ENCODE measurements around the gene PIGT. TPM values are rescaled to one million over a fixed set of nuclear protein-coding genes. Genes with fewer than 3 reads are reported as not detected.

PIGT gene
- total RNA-seq, 4 donors from 2014 or later: 44.6 to 77.8 (median 51.8) TPM

DNA sequence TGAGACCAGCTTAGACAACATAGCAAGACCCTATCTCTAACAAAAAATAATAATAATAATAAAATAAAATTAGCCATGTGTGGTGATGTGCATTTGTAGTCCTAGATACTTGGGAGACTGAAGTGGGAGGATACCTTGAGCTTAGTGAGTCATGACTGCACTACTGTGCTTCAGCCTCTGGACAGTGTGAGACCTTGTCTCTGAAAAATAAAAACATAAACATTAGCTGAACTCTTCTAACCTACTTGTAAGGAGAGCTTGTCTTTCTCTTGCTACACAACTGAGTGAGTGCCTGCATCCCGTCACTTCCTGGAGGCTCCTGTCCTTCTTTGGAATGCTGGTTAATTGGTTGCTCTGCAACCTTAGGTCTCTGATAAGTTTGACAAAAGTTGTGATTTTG is 13.0 kb upstream of the PIGT start:
- H3K4me1 ChIP-seq: peaks cover 14% of the 10 kb centered on the region
- no peak overlapping the region for H3K4me3 ChIP-seq
- no peaks in the 10 kb centered on the region for H3K27me3 ChIP-seq
- no peak for DNase-seq (ENCODE audit: low spot score in 2 of 2)
- no peaks in the 10 kb centered on the region for H3K9me3 ChIP-seq
- no peak overlapping the region for H3K27ac ChIP-seq
- WGBS: 96% methylated on average over 1 of the region's 1 CpG
- no peak for TF ChIP-seq POLR2AphosphoS5 (IDR thresholded peaks at IDR 0.05)
- TF ChIP-seq, protein P1, sequence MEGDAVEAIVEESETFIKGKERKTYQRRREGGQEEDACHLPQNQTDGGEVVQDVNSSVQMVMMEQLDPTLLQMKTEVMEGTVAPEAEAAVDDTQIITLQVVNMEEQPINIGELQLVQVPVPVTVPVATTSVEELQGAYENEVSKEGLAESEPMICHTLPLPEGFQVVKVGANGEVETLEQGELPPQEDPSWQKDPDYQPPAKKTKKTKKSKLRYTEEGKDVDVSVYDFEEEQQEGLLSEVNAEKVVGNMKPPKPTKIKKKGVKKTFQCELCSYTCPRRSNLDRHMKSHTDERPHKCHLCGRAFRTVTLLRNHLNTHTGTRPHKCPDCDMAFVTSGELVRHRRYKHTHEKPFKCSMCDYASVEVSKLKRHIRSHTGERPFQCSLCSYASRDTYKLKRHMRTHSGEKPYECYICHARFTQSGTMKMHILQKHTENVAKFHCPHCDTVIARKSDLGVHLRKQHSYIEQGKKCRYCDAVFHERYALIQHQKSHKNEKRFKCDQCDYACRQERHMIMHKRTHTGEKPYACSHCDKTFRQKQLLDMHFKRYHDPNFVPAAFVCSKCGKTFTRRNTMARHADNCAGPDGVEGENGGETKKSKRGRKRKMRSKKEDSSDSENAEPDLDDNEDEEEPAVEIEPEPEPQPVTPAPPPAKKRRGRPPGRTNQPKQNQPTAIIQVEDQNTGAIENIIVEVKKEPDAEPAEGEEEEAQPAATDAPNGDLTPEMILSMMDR (IDR thresholded peaks at IDR 0.05): no peak
- no peak for TF ChIP-seq EP300 (IDR thresholded peaks at IDR 0.05)
- TF ChIP-seq POLR2A (IDR thresholded peaks at IDR 0.05): no peak
- H3K36me3 ChIP-seq: no peaks in the 10 kb centered on the region

DNA sequence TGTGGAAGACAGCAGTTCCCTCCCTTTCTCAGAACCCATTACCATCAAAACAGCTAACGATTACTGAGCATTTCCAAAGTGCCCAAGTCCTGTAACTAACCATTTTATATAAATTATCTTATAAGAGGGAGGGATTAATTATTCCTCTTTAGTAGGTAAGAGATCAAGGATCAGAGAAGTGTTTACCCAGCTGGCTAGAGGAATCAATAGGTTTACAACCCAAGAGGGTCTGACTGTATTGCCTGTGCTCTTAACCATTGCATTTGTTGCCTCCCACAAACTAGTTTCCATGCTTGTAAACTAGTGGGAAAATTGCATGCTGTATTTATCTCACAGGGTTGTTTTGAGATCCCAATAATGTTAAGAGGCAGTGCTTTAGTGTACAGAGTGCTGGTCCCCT is 11.5 kb upstream of the PIGT start:
- Histone ChIP-seq H3K36me3 (peaks cover 2% of the 10 kb centered on the region), H3K4me3 (no peak overlapping the region), H3K27ac (no peak overlapping the region), H3K27me3 (no peaks in the 10 kb centered on the region), H3K9me3 (no peaks in the 10 kb centered on the region), H3K4me1 (peaks cover 21% of the 10 kb centered on the region)
- TF ChIP-seq POLR2A (IDR thresholded peaks at IDR 0.05) (no peak), POLR2AphosphoS5 (IDR thresholded peaks at IDR 0.05) (no peak), EP300 (IDR thresholded peaks at IDR 0.05) (no peak)
- TF ChIP-seq, protein P1 (IDR thresholded peaks at IDR 0.05): no peak
- WGBS: 83% methylated on average over 1 of the region's 1 CpG
- DNase-seq (ENCODE audit: low spot score in 2 of 2): no peak

DNA sequence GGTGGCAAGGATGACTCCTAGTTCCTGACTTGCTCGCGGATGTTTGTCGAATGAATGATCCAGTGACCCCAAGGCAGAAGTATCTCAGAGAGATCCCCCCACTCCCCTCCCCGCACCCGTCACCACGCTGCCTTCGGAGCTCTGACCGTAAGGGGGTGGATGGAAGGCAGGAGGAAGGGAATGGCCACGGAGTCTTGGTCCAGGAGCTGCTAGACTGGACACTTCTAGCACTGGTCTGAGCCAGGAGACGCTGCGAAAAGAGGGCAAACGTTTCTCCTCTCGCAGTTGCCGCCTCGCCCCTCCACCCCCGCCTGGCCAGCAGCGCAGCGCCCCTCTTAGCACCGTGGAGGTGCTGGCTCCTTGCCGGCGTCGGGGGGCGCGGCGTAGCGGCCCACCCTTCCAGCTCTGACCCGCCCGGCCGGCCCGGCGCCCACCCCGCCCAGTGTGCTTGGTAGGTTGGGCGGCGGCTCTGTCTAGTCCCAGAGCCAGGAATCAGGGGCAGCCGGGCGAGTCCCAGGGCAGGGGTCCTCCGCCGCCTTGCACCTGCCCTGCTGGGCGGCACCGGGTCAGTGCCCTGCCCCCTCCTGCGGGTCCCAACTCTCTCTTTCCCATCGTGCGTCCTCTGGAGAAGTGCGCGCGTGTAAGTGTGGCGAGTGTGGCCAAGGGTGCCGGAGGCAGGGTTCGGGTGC is 10.2 kb upstream of the PIGT start:
- H3K9me3 ChIP-seq: no peaks in the 10 kb centered on the region
- H3K27ac ChIP-seq: peak overlapping the region; percentile 92
- H3K4me1 ChIP-seq: peaks cover 21% of the 10 kb centered on the region
- no peak for DNase-seq (ENCODE audit: low spot score in 2 of 2)
- H3K4me3 ChIP-seq: peak overlapping the region; percentile 87
- H3K27me3 ChIP-seq: no peaks in the 10 kb centered on the region
- TF ChIP-seq POLR2AphosphoS5 (IDR thresholded peaks at IDR 0.05): no peak
- H3K36me3 ChIP-seq: peaks cover 15% of the 10 kb centered on the region
- 5% methylated on average over 22 of the region's 49 CpGs for WGBS

DNA sequence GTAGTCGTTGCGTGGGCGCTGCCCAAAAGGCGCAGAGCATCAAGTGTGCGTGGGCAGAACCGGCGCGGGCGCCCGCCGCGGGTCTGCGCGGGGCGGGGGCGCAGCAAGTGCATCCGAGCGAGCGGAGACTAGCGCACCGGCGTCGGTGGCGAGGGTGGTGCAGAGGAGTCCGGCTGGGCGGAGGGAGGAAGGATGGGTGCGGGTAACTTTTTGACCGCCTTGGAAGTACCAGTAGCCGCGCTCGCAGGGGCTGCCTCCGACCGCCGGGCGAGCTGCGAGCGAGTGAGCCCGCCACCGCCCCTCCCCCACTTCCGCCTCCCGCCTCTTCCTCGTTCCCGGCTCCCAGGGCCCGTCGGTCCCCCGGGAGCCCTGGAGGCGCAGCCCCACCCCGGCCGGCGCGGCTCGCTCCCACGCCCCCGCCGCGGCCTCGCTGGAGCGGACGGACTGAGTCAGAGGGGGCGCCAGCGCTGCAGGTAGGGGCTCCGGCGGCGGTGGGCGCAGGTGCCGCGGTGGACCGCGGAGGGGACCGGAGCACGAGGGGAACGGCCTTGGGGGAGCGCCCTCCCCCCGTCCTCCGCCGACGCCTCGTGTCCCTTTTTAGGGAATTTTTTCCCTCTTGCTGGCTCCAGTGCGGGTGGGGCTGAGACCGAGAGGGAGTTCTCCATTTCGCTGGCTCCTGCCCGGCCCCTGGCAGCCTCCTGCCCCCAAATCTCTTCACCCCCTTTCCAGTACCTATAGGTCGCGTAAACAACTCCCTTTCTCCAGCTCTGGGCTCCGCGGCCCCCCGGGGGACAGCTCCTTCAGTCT is 9.5 kb upstream of the PIGT start:
- H3K4me1 ChIP-seq: peaks cover 21% of the 10 kb centered on the region
- H3K4me3 ChIP-seq: peak overlapping the region; percentile 87
- H3K27me3 ChIP-seq: no peaks in the 10 kb centered on the region
- no peaks in the 10 kb centered on the region for H3K9me3 ChIP-seq
- peaks cover 20% of the 10 kb centered on the region for H3K36me3 ChIP-seq
- DNase-seq (ENCODE audit: low spot score in 2 of 2): peak in 1 of 2 donors; percentile 78
- peak overlapping the region; percentile 92 for H3K27ac ChIP-seq
- TF ChIP-seq, protein P1 (IDR thresholded peaks at IDR 0.05): no peak
- TF ChIP-seq EP300 (IDR thresholded peaks at IDR 0.05): no peak
- TF ChIP-seq POLR2A (IDR thresholded peaks at IDR 0.05): no peak
- no peak for TF ChIP-seq POLR2AphosphoS5 (IDR thresholded peaks at IDR 0.05)
- 0% methylated on average over 10 of the region's 87 CpGs for WGBS

DNA sequence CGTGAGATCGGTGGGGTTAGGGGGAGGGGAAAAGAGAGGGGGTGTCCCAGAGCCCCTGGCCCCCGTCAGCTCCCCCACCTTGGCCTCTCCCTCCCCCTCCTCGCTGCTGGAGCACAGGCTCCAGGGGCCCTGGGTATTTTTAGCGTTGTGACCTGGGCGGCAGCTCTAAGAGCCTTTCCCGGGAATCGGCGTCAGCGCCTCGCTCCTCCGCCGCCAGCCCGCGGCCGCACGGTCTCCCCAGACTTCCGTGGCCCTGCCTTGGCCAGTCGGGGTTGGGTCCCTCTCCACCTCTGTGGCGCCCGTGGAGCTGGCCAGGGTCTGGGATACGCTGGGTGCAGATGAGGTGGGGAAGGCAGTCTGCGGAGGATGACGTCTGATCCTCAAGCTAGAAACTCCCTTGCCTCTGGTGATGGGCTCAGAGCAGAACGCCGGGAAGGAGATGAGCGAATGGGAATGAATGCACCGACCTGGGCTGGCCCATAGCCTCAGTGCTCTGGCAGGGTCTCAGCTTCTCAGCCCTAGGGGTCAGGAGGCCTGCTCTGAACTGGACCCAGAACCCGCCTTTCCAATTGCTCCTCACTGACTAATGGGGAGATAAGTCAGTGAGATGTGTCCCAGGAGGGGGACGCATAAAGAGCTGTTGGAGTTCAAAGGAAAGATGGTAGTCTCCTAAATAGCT is 8.7 kb upstream of the PIGT start:
- WGBS: 29% methylated on average over 13 of the region's 30 CpGs

More for the DNA sequence above, 8.7 kb upstream of the PIGT start:
- no peak for DNase-seq (ENCODE audit: low spot score in 2 of 2)
- Histone ChIP-seq H3K4me3 (peak overlapping the region; percentile 87), H3K27ac (peak overlapping the region; percentile 92), H3K9me3 (no peaks in the 10 kb centered on the region), H3K27me3 (no peaks in the 10 kb centered on the region), H3K36me3 (peaks cover 23% of the 10 kb centered on the region), H3K4me1 (peaks cover 21% of the 10 kb centered on the region)
- TF ChIP-seq, protein P1 (IDR thresholded peaks at IDR 0.05): no peak
- TF ChIP-seq POLR2AphosphoS5 (IDR thresholded peaks at IDR 0.05) (peak in 1 of 3 donors; percentile 31), POLR2A (IDR thresholded peaks at IDR 0.05) (peak in 1 of 2 donors; percentile 61)
